Endodermal cell (in vitro differentiated cells): Measurements from ENCODE around the gene ITGB3. TPM values are rescaled to one million over a fixed set of nuclear protein-coding genes. Genes with fewer than 3 reads are reported as not detected.
"Not testable (repeated sequence)": the region's sequence is repeated elsewhere in the genome, so short reads cannot be mapped to it uniquely, and the experiment has no call there.

Source experiments
- DNase-seq: peaks from one replicate; pipeline ENCODE4 v3.0.0-alpha.2; 2017
- H3K27ac ChIP-seq: 2 replicates; pipeline ENCODE4 v1.5.1; 2013; ENCODE audit warnings: mild to moderate bottlenecking, low read depth, low read length, moderate library complexity
- H3K27me3 ChIP-seq: 2 replicates; pipeline ENCODE4 v1.6.1; 2013; ENCODE audit warnings: mild to moderate bottlenecking, low read length, moderate library complexity; ENCODE audit not compliant: insufficient read depth, control insufficient read depth, poor library complexity, severe bottlenecking
- H3K36me3 ChIP-seq: 2 replicates; pipeline ENCODE4 v1.7.0; 2013; ENCODE audit warnings: mild to moderate bottlenecking, low read length, moderate library complexity; ENCODE audit not compliant: control insufficient read depth, insufficient read depth
- H3K4me1 ChIP-seq: one replicate; pipeline ENCODE4 v1.7.0; 2013; ENCODE audit warnings: low read length; ENCODE audit not compliant: control insufficient read depth, insufficient read depth
- H3K4me3 ChIP-seq: 2 replicates; pipeline ENCODE4 v1.5.1; 2013; ENCODE audit warnings: mild to moderate bottlenecking, low read length, moderate library complexity
- H3K9ac ChIP-seq: 2 replicates; pipeline ENCODE4 v1.6.1; 2013; ENCODE audit warnings: mild to moderate bottlenecking, low read length, moderate library complexity; ENCODE audit not compliant: poor library complexity, severe bottlenecking; ENCODE audit errors: extremely low read depth
- H3K9me3 ChIP-seq: 2 replicates; pipeline ENCODE4 v1.6.1; 2013; ENCODE audit warnings: mild to moderate bottlenecking, low read length, moderate library complexity; ENCODE audit not compliant: control insufficient read depth
- H3K27ac Mint-ChIP-seq: 2 replicates; pipeline ENCODE4 v1.8.0; 2020; ENCODE audit warnings: mixed read lengths
- H3K27me3 Mint-ChIP-seq: 2 replicates; pipeline ENCODE4 v1.8.0; 2021; ENCODE audit warnings: mild to moderate bottlenecking, mixed read lengths; ENCODE audit not compliant: insufficient read depth
- H3K36me3 Mint-ChIP-seq: 2 replicates; pipeline ENCODE4 v1.8.0; 2020; ENCODE audit warnings: low read depth, mixed read lengths
- H3K4me1 Mint-ChIP-seq: 2 replicates; pipeline ENCODE4 v1.8.0; 2020; ENCODE audit warnings: mixed read lengths
- H3K4me3 Mint-ChIP-seq: 2 replicates; pipeline ENCODE4 v1.8.0; 2020; ENCODE audit warnings: mild to moderate bottlenecking, moderate library complexity, mixed read lengths
- H3K9me3 Mint-ChIP-seq: 2 replicates; pipeline ENCODE4 v1.8.0; 2020; ENCODE audit warnings: mild to moderate bottlenecking, mixed read lengths
- CTCF ChIP-seq: fragments of 200-600 bp; sonication (generic); conservative IDR thresholded peaks from 2 replicates; pipeline ENCODE4 v1.5.0; 2021; ENCODE audit warnings: antibody characterized with exemption, mild to moderate bottlenecking
- WGBS, 2 experiments: methylation state at CpG; one replicate each; pipeline versions ENCODE4 v1.1.5 to v1.1.7; 2013; ENCODE audit warnings: missing lambda C conversion rate in 2 of 2, mixed read lengths in 1 of 2; ENCODE audit not compliant: insufficient coverage in 1 of 2, insufficient read length in 1 of 2; 5-methylcytosine and 5-hydroxymethylcytosine counted together
- total RNA-seq, 2 donors: library from RNA; stranded (reverse); fragmentation: NEBNext Ultra II Directional in 1 of 2; extraction: Animal tissue kit (Norgen Biotek cat#: 25700) in 1 of 2; gene quantifications; 2 replicates in 1 of 2; 3 replicates in 1 of 2; pipeline ENCODE4 v1.2.1, GENCODE V29; 2021

ITGB3 gene
- total RNA-seq, 2 donors from 2014 or later = 0.51 to 0.73 TPM

- DNase-seq = no peak
- Mint-ChIP-seq H3K27me3 (peaks cover 2% of the 10 kb centered on the region), H3K4me1 (no peaks in the 10 kb centered on the region), H3K9me3 (peaks cover 20% of the 10 kb centered on the region), H3K4me3 (no peak overlapping the region), H3K36me3 (peaks cover 2% of the 10 kb centered on the region), H3K27ac (no peak overlapping the region)
- Histone ChIP-seq H3K36me3 (no peaks in the 10 kb centered on the region), H3K9me3 (peaks cover 11% of the 10 kb centered on the region), H3K9ac (no peak overlapping the region), H3K4me3 (no peak overlapping the region), H3K27ac (no peak overlapping the region), H3K4me1 (no peaks in the 10 kb centered on the region), H3K27me3 (no peaks in the 10 kb centered on the region)
- 75 to 87% methylated on average over 6 of the region's 6 CpGs for WGBS, 2 experiments
- TF ChIP-seq CTCF = no peak
Measured at GRCh38 chr17:47266782-47267181, 13.2 kb downstream of the ITGB3 start.

GRCh38 chr17:47267354-47267828 lies 13.8 kb downstream of the ITGB3 start:
- Histone ChIP-seq H3K9me3 (peaks cover 11% of the 10 kb centered on the region), H3K27me3 (no peaks in the 10 kb centered on the region), H3K4me3 (no peak overlapping the region), H3K36me3 (no peaks in the 10 kb centered on the region), H3K9ac (no peak overlapping the region), H3K27ac (no peak overlapping the region), H3K4me1 (no peaks in the 10 kb centered on the region)
- Mint-ChIP-seq H3K4me1 (no peaks in the 10 kb centered on the region), H3K4me3 (no peak overlapping the region), H3K36me3 (peaks cover 2% of the 10 kb centered on the region), H3K9me3 (peaks cover 20% of the 10 kb centered on the region), H3K27ac (no peak overlapping the region), H3K27me3 (peaks cover under 1% of the 10 kb centered on the region)
- WGBS, 2 experiments = 57% methylated on average over 1 of the region's 1 CpG; no CpG with 5 or more reads in 1 of the 2 experiments
- DNase-seq = no peak
- no peak for TF ChIP-seq CTCF

GRCh38 chr17:47268964-47269363 lies 15.3 kb downstream of the ITGB3 start:
- H3K27me3 Mint-ChIP-seq, H3K4me1 Mint-ChIP-seq, H3K27ac ChIP-seq, H3K36me3 ChIP-seq, DNase-seq, H3K4me1 ChIP-seq, H3K4me3 Mint-ChIP-seq, H3K4me3 ChIP-seq, H3K9ac ChIP-seq, H3K36me3 Mint-ChIP-seq, H3K27me3 ChIP-seq, H3K27ac Mint-ChIP-seq: not testable (repeated sequence)
- H3K9me3 ChIP-seq = peaks cover 11% of the 10 kb centered on the region
- peaks cover 20% of the 10 kb centered on the region for H3K9me3 Mint-ChIP-seq
- 90 to 94% methylated on average over 3 of the region's 3 CpGs for WGBS, 2 experiments

- not testable (repeated sequence) for DNase-seq, H3K27ac Mint-ChIP-seq, H3K4me1 Mint-ChIP-seq, H3K27me3 Mint-ChIP-seq, H3K36me3 Mint-ChIP-seq, H3K27me3 ChIP-seq, H3K4me1 ChIP-seq, H3K36me3 ChIP-seq, H3K4me3 Mint-ChIP-seq, H3K9ac ChIP-seq, H3K27ac ChIP-seq, H3K4me3 ChIP-seq
- peaks cover 20% of the 10 kb centered on the region for H3K9me3 Mint-ChIP-seq
- H3K9me3 ChIP-seq = peaks cover 11% of the 10 kb centered on the region
Measured at GRCh38 chr17:47269561-47270280, 16.1 kb downstream of the ITGB3 start.
